ENCODE data around the gene LANCL2. TPM values are rescaled to one million over a fixed set of nuclear protein-coding genes. Genes with fewer than 3 reads are reported as not detected.

The LANCL2 gene
- total RNA-seq, 1 donor from 2014 or later: 11.0 TPM

- no peak for DNase-seq
These were observed 73.1 kb downstream of the LANCL2 start for GRCh38 chr7:55438085-55438756.

- no peak for DNase-seq
These were observed 73.8 kb downstream of the LANCL2 start for GRCh38 chr7:55438757-55439525.

GRCh38 chr7:55439627-55440026, 74.5 kb downstream of the LANCL2 start:
- no peak for DNase-seq

GRCh38 chr7:55440040-55440690, 75.0 kb downstream of the LANCL2 start:
- no peak for DNase-seq

DNA sequence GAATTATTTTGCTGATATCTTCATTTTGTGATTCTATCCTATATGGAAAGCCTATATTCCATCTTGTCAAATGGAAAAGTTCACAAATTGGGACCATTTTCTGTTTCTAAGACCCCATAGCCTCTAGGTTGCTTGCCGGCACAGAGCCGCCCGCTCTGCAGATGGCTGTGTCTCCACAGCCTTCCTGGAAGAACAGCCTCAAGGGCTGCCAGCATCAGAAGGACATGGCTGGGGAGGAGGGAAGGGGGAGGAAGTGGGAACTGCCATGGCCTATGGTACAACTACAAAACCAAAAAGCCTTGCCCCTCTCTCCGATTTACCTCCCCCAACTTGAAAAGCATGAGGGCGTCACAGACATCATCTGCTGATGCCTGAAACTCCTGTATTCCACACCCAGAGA, 75.9 kb downstream of the LANCL2 start:
- no peak for DNase-seq

DNA sequence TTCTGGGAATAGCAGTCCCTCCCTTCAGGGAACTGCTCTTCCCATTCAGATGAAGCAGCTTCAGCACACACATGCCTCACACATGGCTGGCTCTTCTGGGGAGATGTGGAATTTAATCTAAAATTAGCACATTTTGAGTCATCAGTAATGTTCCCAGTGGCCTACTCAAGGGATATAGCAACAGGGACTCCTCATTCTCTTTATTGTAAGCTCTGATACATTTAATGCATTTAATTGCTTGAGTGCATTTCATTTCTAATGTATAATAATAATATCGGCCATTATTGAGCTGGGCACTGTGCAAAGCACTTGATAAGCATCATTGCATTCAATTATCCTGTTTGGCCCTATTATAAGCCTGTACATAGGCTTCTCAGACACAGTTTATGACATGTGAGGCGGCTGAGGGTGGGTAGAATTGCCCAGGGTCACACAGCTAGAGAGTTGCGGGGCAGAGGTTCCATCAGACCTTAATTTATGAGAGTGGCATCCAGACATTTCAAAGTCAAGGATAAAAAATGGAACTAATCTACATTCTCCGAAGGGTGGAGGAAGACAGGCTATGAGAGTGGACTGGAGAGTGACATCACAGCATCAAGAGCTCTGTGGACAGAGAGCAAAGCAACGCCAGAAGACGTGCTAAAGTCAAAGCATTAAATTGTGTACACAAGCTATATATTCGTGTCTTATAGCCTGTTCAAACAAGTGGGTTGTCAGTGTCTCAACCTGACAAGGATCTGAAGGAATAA, 76.8 kb downstream of the LANCL2 start:
- peak; percentile 86 for DNase-seq

DNA sequence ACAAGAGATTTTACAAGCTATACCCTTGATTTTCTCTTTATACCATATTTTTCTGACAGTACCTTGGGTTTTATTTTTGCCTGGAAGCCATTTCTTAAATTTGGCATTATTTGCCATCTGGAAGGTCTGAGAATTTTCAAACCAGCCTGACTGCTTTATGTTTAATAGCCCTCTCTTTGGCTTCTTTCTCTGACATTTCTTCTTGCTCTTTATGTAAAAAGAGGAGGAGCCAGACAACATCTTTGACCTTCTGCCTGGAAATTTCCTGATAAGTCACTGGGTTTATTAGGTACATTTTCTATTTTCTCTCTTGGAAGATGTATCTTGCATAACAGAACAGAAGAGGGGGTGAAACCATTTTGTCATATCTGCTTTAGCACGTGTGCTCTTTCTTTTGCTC, 79.6 kb downstream of the LANCL2 start:
- no peak for DNase-seq

GRCh38 chr7:55448526-55448925, 83.4 kb downstream of the LANCL2 start:
- DNase-seq: no peak

DNA sequence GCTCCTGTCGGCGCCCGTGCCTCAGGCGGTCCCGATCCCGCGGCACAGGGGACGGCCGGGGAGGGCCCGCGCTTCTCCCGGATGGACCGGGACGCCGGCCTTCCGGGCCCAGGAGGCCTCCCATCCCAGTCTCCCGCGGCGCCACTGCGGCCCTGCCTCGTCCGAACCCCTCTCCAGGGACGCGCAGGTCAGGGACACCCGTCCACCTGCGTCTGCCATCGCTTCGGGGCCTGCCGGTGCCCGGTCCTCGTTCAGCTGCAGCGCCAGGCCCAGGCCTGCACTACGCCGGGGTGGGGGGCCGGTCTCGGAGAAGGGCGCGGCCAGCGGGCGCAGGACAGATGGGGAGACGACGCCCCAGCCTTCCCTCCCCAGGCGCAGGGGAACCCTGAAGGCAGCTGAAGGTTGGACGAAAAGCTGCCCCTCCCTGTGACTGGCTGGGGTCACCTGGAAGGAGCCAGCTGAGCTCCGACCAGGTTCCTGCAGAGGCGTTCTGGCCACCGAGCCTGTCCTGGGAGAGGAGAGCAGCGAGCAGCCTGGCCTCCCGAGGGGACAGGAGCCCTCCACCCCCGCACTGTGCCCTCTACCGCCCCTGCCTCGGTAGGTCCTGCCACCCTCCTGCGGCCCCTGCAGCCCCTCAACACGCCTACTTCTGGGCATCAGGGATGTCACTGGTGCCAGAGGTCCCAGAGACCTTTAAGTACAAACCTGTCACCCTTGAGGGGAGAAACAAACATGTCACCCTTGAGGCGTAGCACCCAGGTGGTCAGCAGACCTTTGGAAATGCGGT, 84.3 kb downstream of the LANCL2 start:
- DNase-seq: no peak

DNA sequence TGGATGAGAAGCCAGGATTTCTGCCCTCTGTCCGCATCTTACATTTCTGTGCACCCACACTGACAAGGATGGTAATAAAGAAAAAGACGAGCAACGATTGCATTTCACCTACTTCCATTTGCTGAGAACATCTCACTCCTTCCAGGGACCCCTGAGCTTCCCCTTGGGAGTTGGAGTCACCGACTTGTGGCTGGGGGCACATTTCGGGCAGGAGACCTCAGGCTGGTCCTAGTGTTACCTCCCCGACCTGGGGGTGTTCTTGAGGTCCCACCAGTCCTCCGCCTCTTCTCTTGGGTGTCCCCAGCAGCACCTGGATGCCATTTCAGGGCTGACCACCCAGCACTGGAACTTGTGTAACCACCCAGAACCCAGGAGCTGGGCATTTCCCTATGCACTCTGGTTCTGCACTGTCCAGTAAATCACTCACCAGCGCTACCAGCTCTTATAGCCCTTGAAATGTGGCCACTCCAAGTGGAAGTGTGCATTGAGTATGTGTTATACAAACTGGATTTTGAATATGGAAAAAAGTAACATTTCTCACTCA, 84.9 kb downstream of the LANCL2 start:
- no peak for DNase-seq

DNA sequence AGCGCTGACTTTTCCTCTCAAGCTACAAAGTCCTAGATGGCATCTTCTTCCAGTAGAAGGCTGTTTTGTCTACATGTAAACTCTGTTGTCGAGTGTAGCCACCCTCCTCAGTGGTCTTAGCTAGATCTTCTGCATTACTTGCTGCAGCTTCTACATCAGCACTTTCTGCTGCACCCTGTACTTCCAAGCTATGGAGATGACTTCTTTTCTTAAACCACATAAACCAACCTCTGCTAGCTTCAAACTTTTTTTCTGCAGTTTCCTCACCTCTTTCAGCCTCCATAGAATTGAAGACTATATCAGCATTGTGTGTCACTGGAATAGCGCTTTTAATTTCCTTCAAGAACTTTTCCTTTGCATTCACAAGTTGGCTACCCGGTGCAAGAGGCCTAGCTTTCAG, 87.8 kb downstream of the LANCL2 start:
- no peak for DNase-seq

GRCh38 chr7:55457801-55458200, 92.7 kb downstream of the LANCL2 start:
- no peak for DNase-seq

DNA sequence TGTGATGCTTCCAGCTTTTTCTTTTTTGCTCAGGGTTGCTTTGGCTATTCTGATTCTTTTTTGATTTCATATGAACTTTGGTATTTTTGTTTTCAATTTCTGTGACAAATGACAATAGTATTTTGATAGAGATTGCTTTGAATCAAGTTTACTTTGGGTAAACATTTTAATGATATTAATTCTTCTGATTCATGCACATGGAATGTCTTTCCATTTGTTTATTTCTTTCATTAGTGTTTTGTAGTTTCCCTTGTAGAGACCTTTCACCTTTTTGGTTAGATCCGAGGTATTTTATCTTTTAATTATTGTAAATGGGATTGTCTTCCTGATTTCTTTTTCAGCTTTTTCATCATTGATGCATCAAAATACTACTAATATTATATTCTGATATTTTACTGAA, 93.2 kb downstream of the LANCL2 start:
- DNase-seq: no peak

GRCh38 chr7:55463686-55464262, 98.6 kb downstream of the LANCL2 start:
- DNase-seq: no peak

GRCh38 chr7:55464422-55464821, 99.3 kb downstream of the LANCL2 start:
- no peak for DNase-seq

DNA sequence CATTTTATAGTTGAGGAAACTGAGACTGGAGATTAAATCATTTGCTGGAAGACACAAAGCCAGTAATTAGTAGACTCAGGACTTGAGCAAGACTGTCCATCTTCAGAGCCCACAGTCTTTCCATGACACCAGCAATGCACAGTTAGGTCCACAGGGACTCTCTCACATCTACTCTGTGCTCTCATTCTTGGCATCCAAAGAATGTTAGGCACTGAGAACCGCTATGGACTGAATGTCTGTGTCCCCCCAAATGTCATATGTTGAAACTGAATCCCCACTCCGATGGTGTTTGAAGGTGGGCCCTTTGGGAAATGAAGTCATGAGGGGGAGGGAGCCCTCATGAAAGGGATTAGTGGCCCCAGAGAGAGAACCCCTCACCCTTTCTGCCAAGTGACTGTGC, 100.6 kb downstream of the LANCL2 start:
- no peak for DNase-seq

DNA sequence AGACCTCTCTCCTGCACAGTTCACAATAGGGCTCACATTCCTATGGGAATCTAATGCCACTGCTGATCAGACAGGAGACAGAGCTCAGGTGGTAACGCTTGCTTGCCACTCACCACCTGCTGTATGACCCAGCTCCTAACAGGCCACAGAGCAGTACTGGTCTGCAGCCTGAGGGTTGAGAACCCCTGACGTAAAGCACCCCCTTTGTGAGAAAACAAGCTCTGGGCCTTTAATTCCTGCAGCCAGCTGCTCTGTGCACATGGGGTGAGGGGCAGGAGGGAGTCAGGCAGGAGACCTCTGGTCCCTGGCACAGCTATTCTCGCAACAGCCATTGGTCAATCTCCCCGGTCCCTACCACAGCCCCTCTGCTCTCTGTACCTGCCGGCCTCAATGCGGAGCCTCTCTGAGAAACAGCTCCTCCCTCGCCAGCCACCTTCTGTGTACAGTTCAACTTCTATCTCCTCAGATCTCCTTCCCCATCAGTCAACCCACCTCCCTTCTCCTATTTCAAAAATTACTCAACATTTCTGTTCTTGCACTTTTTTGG, 102.0 kb downstream of the LANCL2 start:
- no peak for DNase-seq

DNA sequence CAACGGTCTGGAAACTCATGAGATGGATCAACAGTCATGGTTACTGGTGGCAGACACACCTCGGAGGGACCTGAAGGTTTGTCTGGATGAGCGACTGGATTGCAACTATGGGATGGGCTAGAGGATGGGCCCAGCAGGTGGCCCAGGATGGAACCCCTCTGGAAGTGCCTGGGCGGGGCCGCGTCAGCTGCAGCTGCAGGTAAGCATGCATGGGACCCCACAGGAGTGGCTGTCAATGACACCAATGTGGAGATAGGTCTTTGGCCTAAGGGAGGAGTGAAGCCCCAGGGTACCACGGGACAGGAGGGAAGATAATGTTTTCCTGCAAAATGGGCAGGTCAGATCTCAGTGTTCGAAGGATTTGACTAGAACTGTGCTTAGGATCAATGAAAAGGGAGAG, 103.4 kb downstream of the LANCL2 start:
- no peak for DNase-seq

- no peak for DNase-seq
These were observed 104.1 kb downstream of the LANCL2 start for GRCh38 chr7:55469271-55469681.

GRCh38 chr7:55469721-55470120, 104.6 kb downstream of the LANCL2 start:
- no peak for DNase-seq

DNA sequence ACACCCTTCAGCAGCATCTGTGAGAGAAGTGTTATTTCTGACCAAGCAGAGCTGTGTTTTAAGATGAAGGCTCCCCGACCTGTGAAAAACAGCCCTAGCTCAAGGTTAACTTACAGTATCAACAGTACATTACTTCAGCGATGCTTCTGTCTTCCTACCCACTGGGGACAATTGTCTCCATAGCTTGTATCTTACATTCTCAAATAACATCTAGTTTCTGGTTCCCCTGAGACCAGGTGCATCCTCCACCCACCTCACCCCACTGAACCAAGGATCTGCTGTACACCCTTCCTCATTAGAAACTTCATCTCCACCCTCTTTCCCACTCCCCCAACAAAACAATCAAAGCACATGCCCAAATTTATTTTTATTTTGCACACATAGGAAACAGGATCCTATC, 105.1 kb downstream of the LANCL2 start:
- DNase-seq: no peak

Data from skin of body (tissue), 2 donors.